Activated naive CD8-positive, alpha-beta T cell (primary cell): Measurements from ENCODE around the gene DAG1.

Experiments
- H3K27ac Mint-ChIP-seq: one replicate; pipeline ENCODE4 v1.8.0; 2021; ENCODE audit warnings: mixed read lengths
- H3K27me3 Mint-ChIP-seq: one replicate; pipeline ENCODE4 v1.8.0; 2021; ENCODE audit warnings: mixed read lengths
- H3K36me3 Mint-ChIP-seq: one replicate; pipeline ENCODE4 v1.8.0; 2021; ENCODE audit warnings: mixed read lengths
- H3K4me1 Mint-ChIP-seq: one replicate; pipeline ENCODE4 v1.8.0; 2021; ENCODE audit warnings: low read depth, mixed read lengths
- H3K4me3 Mint-ChIP-seq: one replicate; pipeline ENCODE4 v1.8.0; 2021; ENCODE audit warnings: mild to moderate bottlenecking, mixed read lengths
- H3K9me3 Mint-ChIP-seq: one replicate; pipeline ENCODE4 v1.8.0; 2021; ENCODE audit warnings: low read depth, mixed read lengths

The DAG1 gene

GRCh38 chr3:49469936-49470713, at the start of gene DAG1:
Gene DAG1, plus strand, starts transcription at chr3:49470267. Its CDS starts 40,268 bp downstream, at chr3:49510535.
- H3K27me3 Mint-ChIP-seq: no peaks in the 10 kb centered on the region
- peak within 1 kb of the TSS; percentile 91 for H3K27ac Mint-ChIP-seq
- H3K4me1 Mint-ChIP-seq: peaks cover 23% of the 10 kb centered on the region
- H3K9me3 Mint-ChIP-seq: no peaks in the 10 kb centered on the region
- H3K4me3 Mint-ChIP-seq: peak within 1 kb of the TSS; percentile 91
- no peaks in the 10 kb centered on the region for H3K36me3 Mint-ChIP-seq

GRCh38 chr3:49421890-49422378, 48.1 kb upstream of the DAG1 start:
- no peaks in the 10 kb centered on the region for H3K9me3 Mint-ChIP-seq
- no peak overlapping the region for H3K4me3 Mint-ChIP-seq
- no peaks in the 10 kb centered on the region for H3K36me3 Mint-ChIP-seq
- no peaks in the 10 kb centered on the region for H3K27me3 Mint-ChIP-seq
- peaks cover 37% of the 10 kb centered on the region for H3K4me1 Mint-ChIP-seq
- H3K27ac Mint-ChIP-seq: peak overlapping the region; percentile 46

GRCh38 chr3:49422379-49423248, 47.5 kb upstream of the DAG1 start, which contains the start of gene AMT:
Gene AMT, minus strand, starts transcription at chr3:49422473. Its CDS starts 23 bp downstream, at chr3:49422450.
- Mint-ChIP-seq H3K4me1 (peaks cover 31% of the 10 kb centered on the region), H3K4me3 (no peak within 1 kb of the TSS), H3K36me3 (no peaks in the 10 kb centered on the region), H3K9me3 (no peaks in the 10 kb centered on the region), H3K27me3 (no peaks in the 10 kb centered on the region), H3K27ac (peak within 1 kb of the TSS; percentile 46)

GRCh38 chr3:49424816-49425215, 45.3 kb upstream of the DAG1 start:
- Mint-ChIP-seq H3K4me3 (no peak overlapping the region), H3K9me3 (no peaks in the 10 kb centered on the region)

GRCh38 chr3:49427586-49427985, 42.5 kb upstream of the DAG1 start:
- Mint-ChIP-seq H3K4me3 (peak overlapping the region; percentile 91), H3K27me3 (no peaks in the 10 kb centered on the region), H3K4me1 (peaks cover 22% of the 10 kb centered on the region), H3K27ac (no peak overlapping the region), H3K9me3 (no peaks in the 10 kb centered on the region), H3K36me3 (no peaks in the 10 kb centered on the region)

More at GRCh38 chr3:49424816-49425215, 45.3 kb upstream of the DAG1 start:
- Mint-ChIP-seq H3K27me3 (no peaks in the 10 kb centered on the region), H3K36me3 (no peaks in the 10 kb centered on the region), H3K4me1 (peaks cover 33% of the 10 kb centered on the region), H3K27ac (no peak overlapping the region)

GRCh38 chr3:49428752-49429080, 41.4 kb upstream of the DAG1 start:
- peak overlapping the region; percentile 91 for H3K4me3 Mint-ChIP-seq
- no peaks in the 10 kb centered on the region for H3K27me3 Mint-ChIP-seq
- H3K4me1 Mint-ChIP-seq: peaks cover 17% of the 10 kb centered on the region
- H3K27ac Mint-ChIP-seq: peak overlapping the region; percentile 96
- no peaks in the 10 kb centered on the region for H3K36me3 Mint-ChIP-seq
- H3K9me3 Mint-ChIP-seq: no peaks in the 10 kb centered on the region

GRCh38 chr3:49434731-49435130, 35.3 kb upstream of the DAG1 start:
- Mint-ChIP-seq H3K36me3 (no peaks in the 10 kb centered on the region), H3K27me3 (no peaks in the 10 kb centered on the region), H3K4me1 (peaks cover under 1% of the 10 kb centered on the region), H3K27ac (no peak overlapping the region), H3K4me3 (no peak overlapping the region), H3K9me3 (no peaks in the 10 kb centered on the region)

- no peak overlapping the region for H3K4me3 Mint-ChIP-seq
These were observed 24.7 kb upstream of the DAG1 start for GRCh38 chr3:49445391-49445790.

GRCh38 chr3:49453621-49454020, 16.4 kb upstream of the DAG1 start:
- Mint-ChIP-seq H3K27me3 (no peaks in the 10 kb centered on the region), H3K27ac (no peak overlapping the region), H3K4me1 (peaks cover 4% of the 10 kb centered on the region), H3K9me3 (no peaks in the 10 kb centered on the region), H3K36me3 (no peaks in the 10 kb centered on the region), H3K4me3 (no peak overlapping the region)

More at GRCh38 chr3:49445391-49445790, 24.7 kb upstream of the DAG1 start:
- no peaks in the 10 kb centered on the region for H3K27me3 Mint-ChIP-seq
- H3K36me3 Mint-ChIP-seq: no peaks in the 10 kb centered on the region
- no peak overlapping the region for H3K27ac Mint-ChIP-seq
- H3K9me3 Mint-ChIP-seq: no peaks in the 10 kb centered on the region
- H3K4me1 Mint-ChIP-seq: peaks cover 17% of the 10 kb centered on the region

GRCh38 chr3:49454458-49454857, 15.6 kb upstream of the DAG1 start:
- H3K27ac Mint-ChIP-seq: no peak overlapping the region

GRCh38 chr3:49454898-49455681, 15.0 kb upstream of the DAG1 start:
- no peaks in the 10 kb centered on the region for H3K27me3 Mint-ChIP-seq
- no peak overlapping the region for H3K4me3 Mint-ChIP-seq
- no peak overlapping the region for H3K27ac Mint-ChIP-seq
- no peaks in the 10 kb centered on the region for H3K9me3 Mint-ChIP-seq
- no peaks in the 10 kb centered on the region for H3K4me1 Mint-ChIP-seq
- no peaks in the 10 kb centered on the region for H3K36me3 Mint-ChIP-seq

More at GRCh38 chr3:49454458-49454857, 15.6 kb upstream of the DAG1 start:
- Mint-ChIP-seq H3K4me3 (no peak overlapping the region), H3K9me3 (no peaks in the 10 kb centered on the region), H3K27me3 (no peaks in the 10 kb centered on the region), H3K4me1 (no peaks in the 10 kb centered on the region), H3K36me3 (no peaks in the 10 kb centered on the region)

- no peaks in the 10 kb centered on the region for H3K9me3 Mint-ChIP-seq
- H3K4me1 Mint-ChIP-seq: no peaks in the 10 kb centered on the region
- no peak overlapping the region for H3K27ac Mint-ChIP-seq
- no peaks in the 10 kb centered on the region for H3K27me3 Mint-ChIP-seq
- H3K36me3 Mint-ChIP-seq: no peaks in the 10 kb centered on the region
- H3K4me3 Mint-ChIP-seq: no peak overlapping the region
These were observed 13.6 kb upstream of the DAG1 start for GRCh38 chr3:49456466-49456865.

- Mint-ChIP-seq H3K4me3 (no peak overlapping the region), H3K36me3 (no peaks in the 10 kb centered on the region), H3K9me3 (no peaks in the 10 kb centered on the region), H3K27me3 (no peaks in the 10 kb centered on the region), H3K4me1 (no peaks in the 10 kb centered on the region), H3K27ac (no peak overlapping the region)
These were observed 9.7 kb upstream of the DAG1 start for GRCh38 chr3:49460188-49460890.

GRCh38 chr3:49460956-49461355, 9.1 kb upstream of the DAG1 start:
- H3K9me3 Mint-ChIP-seq: no peaks in the 10 kb centered on the region
- no peaks in the 10 kb centered on the region for H3K4me1 Mint-ChIP-seq
- H3K4me3 Mint-ChIP-seq: no peak overlapping the region
- H3K27me3 Mint-ChIP-seq: no peaks in the 10 kb centered on the region
- H3K27ac Mint-ChIP-seq: no peak overlapping the region
- H3K36me3 Mint-ChIP-seq: no peaks in the 10 kb centered on the region
